ENCODE results near the gene RIBC2.
"Not testable (repeated sequence)": the region's sequence is repeated elsewhere in the genome, so short reads cannot be mapped to it uniquely, and the experiment has no call there.

Gene RIBC2

GRCh38 chr22:45448431-45448830 lies 34.9 kb downstream of the RIBC2 start:
- H3K4me3 ChIP-seq (ENCODE audit: low read depth, low read length), result no peak overlapping the region

GRCh38 chr22:45449442-45449841 lies 35.9 kb downstream of the RIBC2 start:
- H3K4me3 ChIP-seq (ENCODE audit: low read depth, low read length), result not testable (repeated sequence)

- no peak overlapping the region for H3K4me3 ChIP-seq (ENCODE audit: low read depth, low read length)
Observed at GRCh38 chr22:45450101-45450785, 36.8 kb downstream of the RIBC2 start.

GRCh38 chr22:45450921-45451651 lies 37.6 kb downstream of the RIBC2 start:
- no peak overlapping the region for H3K4me3 ChIP-seq (ENCODE audit: low read depth, low read length)

- H3K4me3 ChIP-seq (ENCODE audit: low read depth, low read length), result no peak overlapping the region
Observed at GRCh38 chr22:45451972-45452371, 38.5 kb downstream of the RIBC2 start.

GRCh38 chr22:45452565-45453379 lies 39.3 kb downstream of the RIBC2 start:
- H3K4me3 ChIP-seq (ENCODE audit: low read depth, low read length), result no peak overlapping the region

GRCh38 chr22:45453764-45454163 lies 40.3 kb downstream of the RIBC2 start:
- no peak overlapping the region for H3K4me3 ChIP-seq (ENCODE audit: low read depth, low read length)

- H3K4me3 ChIP-seq (ENCODE audit: low read depth, low read length), result no peak overlapping the region
Observed at GRCh38 chr22:45454275-45454674, 40.8 kb downstream of the RIBC2 start.

- no peak overlapping the region for H3K4me3 ChIP-seq (ENCODE audit: low read depth, low read length)
Observed at GRCh38 chr22:45455212-45455611, 41.7 kb downstream of the RIBC2 start.

GRCh38 chr22:45455621-45456020 lies 42.1 kb downstream of the RIBC2 start:
- H3K4me3 ChIP-seq (ENCODE audit: low read depth, low read length), result no peak overlapping the region

- no peak overlapping the region for H3K4me3 ChIP-seq (ENCODE audit: low read depth, low read length)
Observed at GRCh38 chr22:45456811-45457210, 43.3 kb downstream of the RIBC2 start.

GRCh38 chr22:45458532-45458931 lies 45.0 kb downstream of the RIBC2 start:
- no peak overlapping the region for H3K4me3 ChIP-seq (ENCODE audit: low read depth, low read length)

GRCh38 chr22:45459235-45459634 lies 45.7 kb downstream of the RIBC2 start:
- no peak overlapping the region for H3K4me3 ChIP-seq (ENCODE audit: low read depth, low read length)

GRCh38 chr22:45460288-45461109 lies 47.0 kb downstream of the RIBC2 start:
- no peak overlapping the region for H3K4me3 ChIP-seq (ENCODE audit: low read depth, low read length)

GRCh38 chr22:45462034-45462655 lies 48.7 kb downstream of the RIBC2 start:
- H3K4me3 ChIP-seq (ENCODE audit: low read depth, low read length), result no peak overlapping the region

- H3K4me3 ChIP-seq (ENCODE audit: low read depth, low read length), result not testable (repeated sequence)
Observed at GRCh38 chr22:45463691-45464090, 50.2 kb downstream of the RIBC2 start.

- no peak overlapping the region for H3K4me3 ChIP-seq (ENCODE audit: low read depth, low read length)
Observed at GRCh38 chr22:45465633-45466032, 52.1 kb downstream of the RIBC2 start.

- H3K4me3 ChIP-seq (ENCODE audit: low read depth, low read length), result no peak overlapping the region
Observed at GRCh38 chr22:45468872-45469271, 55.4 kb downstream of the RIBC2 start.

- no peak overlapping the region for H3K4me3 ChIP-seq (ENCODE audit: low read depth, low read length)
Observed at GRCh38 chr22:45469281-45470073, 56.0 kb downstream of the RIBC2 start.

- no peak overlapping the region for H3K4me3 ChIP-seq (ENCODE audit: low read depth, low read length)
Observed at GRCh38 chr22:45470871-45471270, 57.4 kb downstream of the RIBC2 start.
